GM21529 (cell line): ENCODE results near the gene RHBDD1.

ENCODE experiments used
- ATAC-seq: cut with Tn5 transposase; IDR thresholded peaks from one replicate; pipeline ENCODE4 v1.9.1; 2021; ENCODE audit not compliant: unreplicated experiment

Gene RHBDD1

DNA sequence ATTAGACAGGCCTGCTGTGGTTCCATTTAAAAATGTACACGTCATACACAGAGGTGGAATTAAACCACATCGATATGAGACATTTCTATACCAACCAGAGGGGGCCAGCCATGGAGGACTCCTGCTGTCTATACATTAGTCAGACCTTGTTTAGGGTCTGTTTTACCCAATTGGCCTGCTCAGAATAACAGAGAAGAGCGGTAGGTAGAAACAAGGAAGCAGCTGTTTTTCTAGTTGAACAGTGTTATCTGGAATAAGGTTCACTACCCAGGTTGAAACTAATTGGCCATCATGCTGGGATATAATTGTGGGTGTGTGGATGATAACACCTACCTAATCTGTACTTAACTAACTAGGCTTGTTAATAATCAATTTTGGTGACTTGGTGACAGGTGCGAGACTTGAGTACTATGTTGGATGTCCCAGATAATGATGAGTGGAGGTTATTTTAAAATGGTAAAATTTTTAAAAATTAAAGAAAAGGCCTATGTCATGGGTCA lies 47.5 kb downstream of the RHBDD1 start:
- ATAC-seq, result no peak

DNA sequence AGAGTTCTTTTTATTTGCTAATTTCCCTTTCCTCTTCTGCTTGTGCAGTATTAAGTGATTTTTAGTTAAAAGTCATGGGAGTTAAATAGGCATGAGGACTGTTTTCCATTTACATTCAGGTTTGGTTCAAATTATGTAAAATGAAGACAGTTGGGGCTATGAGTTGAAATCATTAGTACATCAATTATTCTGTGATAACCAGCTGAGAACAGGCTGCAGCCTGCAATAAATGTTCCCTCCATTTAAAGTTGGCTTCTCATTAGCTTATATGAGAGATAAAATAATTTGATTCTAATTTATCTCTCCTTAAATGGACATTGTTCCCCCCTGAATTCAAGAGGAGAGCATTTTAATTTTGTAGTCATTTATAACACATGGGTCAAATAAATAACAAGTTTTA lies 48.3 kb downstream of the RHBDD1 start:
- no peak for ATAC-seq

DNA sequence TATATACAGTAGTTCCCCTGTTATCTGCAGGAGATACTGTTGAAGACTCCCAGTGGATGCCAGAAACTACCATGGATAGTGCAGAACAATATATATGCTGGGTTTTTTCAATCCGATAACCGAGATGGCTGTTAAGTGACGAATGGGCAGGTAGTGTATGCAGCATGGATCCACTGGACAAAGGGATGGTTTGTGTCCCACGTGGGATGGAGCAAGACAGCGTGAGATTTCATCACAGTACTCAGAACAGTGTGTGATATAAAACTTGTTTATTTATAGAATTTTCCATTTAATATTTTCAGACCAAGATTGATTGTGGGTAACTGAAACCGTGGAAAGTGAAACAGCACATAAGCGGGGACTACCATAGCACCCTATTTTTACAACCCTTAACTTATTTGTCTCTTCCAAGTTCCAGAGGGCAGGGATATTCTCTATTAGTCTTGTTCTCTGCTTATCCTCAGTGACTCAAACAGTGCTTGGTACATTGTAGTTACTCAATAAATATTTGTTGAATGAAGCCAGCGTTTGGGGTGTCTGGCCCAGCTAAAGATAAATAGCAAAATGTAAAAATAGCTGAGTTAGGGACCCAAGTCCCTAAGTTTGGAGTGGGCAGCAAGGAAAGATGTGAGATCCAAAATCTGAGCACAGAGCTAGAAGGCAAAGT lies 50.0 kb downstream of the RHBDD1 start:
- no peak for ATAC-seq

DNA sequence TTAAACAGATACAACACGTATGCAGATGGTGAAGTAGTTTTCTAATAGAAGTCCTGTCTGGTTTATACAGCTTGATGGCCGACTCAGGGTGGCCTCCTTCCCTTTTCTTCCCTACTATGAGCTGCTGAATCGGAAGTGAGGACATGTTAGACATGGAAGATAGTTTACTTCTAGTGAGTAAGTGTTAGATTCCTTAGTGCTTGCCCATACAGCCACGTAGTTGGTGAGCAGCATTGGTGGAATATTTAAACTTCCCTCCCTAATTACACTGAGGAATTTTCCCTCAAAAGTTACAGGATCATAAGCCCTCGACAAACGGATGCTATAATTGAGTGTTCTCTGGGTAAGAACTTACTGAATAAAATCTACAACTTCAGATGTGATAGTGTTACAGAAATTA lies 52.1 kb downstream of the RHBDD1 start:
- no peak for ATAC-seq

DNA sequence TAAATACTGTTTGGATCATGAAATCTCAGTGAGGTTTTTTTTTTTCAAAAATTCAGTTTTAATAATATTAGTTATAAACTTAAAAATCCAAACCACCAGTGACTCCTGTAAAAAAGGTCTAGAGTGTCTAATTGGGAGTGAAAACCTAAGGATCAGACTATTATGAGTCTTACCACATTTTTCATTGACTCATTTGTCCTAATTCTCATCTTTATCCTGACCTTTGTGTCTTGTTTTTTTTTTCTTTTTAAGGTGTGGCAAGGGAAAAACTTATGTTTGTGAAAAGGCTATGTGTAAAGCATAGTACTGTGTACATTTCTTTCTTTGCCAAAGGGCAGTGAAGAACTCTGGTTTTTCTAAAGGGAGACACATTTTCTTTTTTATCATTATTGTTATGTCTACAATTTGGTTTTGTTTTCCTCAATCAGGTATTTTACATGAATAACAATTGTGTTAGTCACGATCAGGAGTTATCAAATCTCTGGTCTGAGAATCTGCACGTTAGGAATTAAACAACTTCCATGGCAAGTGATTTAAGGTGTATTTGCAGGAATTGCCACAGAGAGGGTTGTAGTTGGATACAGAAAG lies 52.6 kb downstream of the RHBDD1 start:
- ATAC-seq, result no peak

DNA sequence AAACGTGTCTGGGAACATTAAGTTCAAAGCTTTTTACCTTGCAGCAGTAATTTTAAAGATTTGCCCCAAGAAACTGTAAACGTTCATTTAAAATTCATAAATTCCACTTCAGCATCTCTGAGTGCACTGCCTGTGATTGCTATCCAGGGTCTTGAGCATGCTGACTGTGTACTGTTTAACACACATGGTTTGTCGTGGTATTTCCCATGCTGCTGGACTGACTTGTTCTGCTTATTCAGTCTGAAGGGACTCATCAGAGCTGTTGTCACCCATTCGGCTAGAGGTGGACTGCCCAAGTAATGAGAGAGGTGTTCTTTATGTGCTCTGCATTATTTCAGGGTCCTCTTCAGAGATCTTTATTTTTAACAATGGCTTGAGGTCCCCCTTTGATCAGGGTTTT lies 53.1 kb downstream of the RHBDD1 start:
- no peak for ATAC-seq

DNA sequence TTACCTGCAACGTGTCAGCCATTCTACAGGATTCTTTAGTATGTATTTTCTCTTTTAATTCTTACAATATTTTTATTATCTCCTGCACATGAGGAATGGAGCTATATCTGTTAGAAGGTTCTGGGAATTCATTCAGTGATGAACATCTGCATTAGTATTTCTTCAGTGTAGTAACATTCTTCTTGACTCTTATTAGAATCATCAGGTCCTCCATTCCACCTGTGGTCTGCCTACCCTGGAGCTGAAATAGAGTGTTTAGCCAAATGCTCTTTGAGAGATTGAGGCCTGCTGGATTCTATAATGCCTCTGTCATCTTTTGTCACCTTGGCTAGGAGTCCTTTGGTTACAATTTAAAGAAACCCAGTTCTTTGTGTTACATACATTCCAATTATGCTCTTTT lies 54.4 kb downstream of the RHBDD1 start:
- ATAC-seq, result no peak

DNA sequence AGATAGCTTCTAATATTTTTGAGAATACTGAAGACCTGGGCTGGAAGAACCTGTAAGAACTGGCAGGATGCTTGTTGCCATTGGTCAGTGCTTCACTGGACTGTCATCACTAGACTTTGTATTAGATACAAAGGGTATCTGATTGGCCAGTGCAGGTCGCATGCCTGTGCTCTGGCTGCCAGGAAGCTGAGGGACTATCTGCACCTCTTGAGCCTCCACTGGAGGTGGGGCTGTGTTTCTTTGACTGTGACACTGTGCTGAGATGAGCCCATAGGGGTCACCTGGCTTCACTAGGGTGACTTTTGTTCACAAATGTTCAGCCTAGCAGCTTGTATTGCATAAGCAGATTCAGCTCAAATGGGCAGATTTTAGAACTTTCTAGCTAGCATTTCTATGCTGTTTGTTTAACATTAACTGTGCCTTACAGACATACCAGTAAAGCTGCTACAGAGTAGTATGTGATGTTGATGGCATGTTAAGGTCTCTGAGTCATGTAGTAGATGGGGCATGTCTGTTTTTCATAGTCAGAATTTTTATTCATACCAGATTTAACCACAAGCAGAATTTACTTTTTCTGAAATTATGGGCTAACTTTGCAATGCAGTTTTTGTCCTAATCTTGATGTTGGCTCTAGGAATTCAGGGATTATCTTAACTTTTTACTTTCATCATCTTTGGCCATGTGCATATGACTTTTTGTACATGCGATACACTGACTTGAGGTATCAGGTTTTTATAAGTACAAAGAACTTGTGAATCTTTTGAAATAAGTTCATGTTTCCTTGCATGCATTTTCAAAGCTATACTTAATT lies 56.1 kb downstream of the RHBDD1 start:
- no peak for ATAC-seq

DNA sequence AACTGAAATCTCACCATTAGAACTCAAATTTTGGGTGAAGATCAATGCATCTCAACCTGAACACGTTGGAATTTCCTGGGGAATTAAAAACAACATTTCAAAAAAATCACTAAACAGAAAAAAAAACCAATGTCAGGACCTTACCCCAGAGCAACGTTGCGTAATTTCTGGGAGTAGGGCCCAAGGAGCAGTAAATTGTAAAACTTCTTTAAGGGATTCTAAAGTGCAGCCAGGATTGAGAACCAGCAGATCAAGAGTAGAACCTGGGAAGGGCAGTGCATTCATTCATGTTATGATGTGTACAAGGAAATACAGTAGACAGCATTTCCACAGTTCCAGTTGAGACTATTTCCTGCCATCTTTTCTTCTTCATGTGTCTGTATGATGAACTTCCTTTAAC lies 56.9 kb downstream of the RHBDD1 start:
- ATAC-seq, result no peak

DNA sequence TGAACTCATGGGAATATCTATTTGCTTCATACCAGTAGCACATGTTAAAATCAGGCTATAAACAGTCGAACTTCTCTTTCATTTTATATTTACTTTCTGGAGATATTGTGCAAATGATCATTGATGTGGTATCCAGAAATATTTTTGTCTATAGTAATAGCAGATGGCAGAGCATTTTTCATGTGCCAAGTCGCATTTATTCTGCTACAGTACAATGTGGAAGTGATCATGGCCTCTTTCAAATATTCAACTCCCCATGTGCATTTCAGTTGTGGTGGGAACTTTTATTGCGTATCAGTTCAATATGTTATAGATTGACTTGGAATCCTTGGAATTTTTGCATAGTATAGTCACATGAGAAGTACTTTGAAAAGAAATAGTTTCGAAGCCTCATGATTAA lies 57.4 kb downstream of the RHBDD1 start:
- ATAC-seq, result no peak

DNA sequence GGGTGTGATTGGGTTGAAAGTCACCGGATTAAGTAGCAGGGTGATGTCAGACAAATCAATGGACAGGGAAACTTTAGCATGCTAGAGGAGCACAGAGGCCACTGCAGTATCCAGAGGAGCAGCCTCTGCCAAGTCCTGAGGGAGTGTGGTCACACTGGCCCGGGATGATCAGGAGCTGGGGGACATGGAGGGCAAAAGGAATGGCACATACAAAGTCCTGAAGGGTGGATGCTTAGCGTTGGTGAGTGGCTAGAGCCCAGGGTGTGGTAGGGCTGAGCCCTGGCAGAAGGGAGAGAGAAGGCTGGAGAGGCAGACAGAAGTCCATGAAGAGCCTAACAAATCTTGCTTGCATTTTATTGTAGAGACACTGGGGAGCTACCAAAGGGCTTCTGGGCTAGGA lies 58.9 kb downstream of the RHBDD1 start:
- no peak for ATAC-seq

DNA sequence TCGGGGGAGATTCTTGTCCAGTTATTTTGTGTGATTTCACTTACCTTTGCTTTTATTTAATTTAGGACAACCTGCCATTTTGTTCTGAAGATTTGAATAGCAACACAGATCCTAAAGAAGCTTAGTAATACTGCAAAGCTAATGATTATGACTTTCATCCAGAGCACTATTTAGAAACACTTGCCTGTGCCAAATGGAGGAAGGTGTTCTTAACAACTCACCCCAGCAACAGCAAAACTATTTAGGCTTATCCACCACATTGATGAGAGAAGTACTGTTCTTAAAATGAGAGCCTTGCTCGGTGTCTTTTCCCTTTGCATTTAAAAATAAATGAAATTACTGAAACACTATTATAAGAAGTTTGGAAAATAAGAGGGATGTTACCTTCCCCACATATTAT lies 59.7 kb downstream of the RHBDD1 start:
- ATAC-seq, result no peak

DNA sequence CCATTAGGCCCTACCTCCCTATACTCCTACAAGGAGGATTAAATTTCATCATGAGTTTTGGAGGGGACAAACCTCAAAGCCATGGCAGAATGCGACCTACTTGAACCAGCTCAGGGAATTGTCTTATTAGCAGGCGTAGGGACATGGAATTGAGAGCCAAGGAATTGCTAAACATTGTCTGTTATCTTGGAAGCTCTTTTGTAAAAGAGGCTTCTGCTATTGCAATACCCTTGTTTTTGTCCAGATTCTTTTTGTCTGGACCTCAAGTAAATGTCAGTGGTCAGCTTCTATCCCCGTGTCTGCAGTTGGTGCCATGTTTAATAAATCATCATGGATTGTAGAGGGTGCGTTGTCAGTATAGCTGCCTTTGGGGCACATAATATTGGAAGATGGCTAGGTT lies 62.3 kb downstream of the RHBDD1 start:
- ATAC-seq, result no peak

DNA sequence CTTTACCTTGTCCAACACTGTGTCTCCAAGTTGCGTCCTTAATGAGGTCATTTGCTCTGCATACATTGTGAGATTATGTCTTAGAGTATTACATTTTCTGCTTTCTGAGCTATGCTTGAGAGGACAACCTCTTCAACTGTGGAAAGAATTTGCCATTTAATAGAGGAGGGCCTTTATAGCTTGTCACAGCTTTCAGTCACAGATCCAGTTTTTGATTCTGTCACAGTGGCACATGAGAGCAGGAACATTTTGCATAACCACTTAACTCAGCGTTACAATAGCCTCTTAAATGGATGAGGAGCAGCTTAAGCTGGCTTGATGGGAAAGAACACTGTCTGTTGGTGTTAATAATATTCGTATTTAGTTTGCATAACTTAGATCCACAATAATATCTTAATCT lies 63.0 kb downstream of the RHBDD1 start:
- ATAC-seq, result no peak

DNA sequence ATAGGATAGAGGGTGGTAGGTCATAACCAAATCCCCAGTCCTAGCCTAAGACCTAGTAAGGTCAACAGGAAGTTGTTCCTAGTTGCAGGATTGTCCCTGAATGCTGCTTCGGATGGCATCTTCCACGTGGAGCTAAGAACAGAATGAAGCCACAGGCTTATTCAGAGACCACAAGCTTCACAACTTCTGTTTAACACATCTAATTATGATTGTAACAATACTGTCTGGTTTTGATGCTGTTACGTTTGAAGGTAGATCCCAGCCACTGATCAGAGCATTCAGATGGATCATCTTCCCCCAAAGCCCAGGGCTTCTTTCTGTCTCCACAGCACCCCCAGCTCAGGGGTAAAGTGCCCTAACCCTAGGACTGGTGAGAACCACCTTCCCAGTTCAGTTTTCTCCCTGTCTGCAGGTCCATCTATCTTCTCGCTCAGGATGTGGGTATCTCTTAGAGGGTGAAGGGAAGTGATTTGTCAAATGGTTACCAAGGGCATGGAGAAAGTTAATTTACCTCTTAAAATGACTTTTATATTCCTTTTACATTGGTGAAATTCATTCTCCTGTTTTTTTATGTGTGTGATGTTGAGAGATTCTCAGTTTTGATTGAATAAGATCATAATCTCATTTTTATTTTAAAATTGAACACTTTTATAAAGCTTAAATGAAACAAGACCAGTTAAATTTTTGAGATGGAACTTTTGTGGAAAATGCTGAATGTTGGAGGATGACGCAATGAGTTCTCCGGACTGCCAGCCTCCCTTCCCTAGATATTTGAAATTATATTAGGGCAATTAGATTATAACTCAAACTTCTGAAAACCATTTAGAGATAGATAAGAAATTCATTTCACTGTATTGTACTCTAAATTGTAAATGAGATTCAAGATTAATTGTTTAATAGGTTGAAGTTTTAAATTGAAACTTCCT lies 66.5 kb downstream of the RHBDD1 start:
- ATAC-seq, result no peak

DNA sequence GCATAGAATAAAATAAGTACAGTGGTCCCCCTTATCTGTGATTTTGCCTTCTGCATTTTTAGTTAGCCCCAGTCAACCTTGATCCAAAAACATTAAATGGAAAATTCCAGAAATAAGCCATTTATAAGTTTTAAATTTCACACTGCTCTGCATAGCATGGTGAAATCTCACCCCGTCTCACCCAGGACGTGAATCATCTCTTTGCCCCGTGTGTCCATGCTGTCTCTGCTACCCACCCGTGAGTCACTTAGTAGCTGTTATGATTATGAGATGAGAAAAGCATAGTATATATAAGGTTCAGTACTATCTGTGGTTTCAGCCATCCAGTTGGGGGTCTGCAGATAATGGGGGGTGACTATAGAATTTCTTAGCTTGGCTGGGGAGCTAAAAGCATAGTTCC lies 67.3 kb downstream of the RHBDD1 start:
- no peak for ATAC-seq

DNA sequence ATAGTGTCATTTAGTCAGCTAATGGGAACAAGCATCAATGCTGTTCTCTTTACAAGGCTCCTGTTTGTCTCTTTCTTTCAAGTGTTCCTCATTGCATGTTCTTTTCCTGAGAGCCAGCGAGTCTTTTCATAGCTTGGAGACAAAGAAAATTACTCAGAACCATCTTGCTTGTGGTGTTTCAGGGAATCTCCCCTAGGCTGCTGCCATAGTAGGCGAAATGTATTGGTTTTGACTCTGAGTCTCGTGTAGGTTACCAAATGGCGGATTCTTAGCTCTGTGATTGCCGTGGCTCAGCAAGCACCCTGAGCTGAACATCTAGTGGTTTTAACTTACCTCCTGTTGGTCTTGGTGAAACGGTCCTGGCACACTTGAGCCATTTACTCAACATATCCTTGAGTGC lies 68.7 kb downstream of the RHBDD1 start:
- ATAC-seq, result peak; percentile 50

DNA sequence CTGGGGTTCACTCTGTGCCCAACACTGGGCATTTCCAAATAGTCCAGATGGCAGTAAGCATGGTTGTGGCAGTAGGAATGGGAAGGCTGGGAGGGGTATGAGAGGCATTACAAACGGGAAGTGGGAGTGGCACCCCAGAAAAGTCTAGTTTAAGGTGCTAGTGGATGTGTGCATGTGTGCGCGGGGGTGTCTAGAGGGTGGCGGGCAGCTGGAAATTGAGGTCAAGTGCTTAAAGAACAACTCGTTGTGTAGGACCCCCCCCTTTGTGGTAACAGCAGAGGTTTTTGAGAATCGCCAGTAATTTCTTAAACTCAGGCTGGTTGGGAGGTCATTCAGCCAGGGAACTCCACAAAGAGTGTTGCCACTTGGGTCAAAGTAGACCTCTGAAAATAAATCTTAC lies 69.9 kb downstream of the RHBDD1 start:
- peak; percentile 23 for ATAC-seq

DNA sequence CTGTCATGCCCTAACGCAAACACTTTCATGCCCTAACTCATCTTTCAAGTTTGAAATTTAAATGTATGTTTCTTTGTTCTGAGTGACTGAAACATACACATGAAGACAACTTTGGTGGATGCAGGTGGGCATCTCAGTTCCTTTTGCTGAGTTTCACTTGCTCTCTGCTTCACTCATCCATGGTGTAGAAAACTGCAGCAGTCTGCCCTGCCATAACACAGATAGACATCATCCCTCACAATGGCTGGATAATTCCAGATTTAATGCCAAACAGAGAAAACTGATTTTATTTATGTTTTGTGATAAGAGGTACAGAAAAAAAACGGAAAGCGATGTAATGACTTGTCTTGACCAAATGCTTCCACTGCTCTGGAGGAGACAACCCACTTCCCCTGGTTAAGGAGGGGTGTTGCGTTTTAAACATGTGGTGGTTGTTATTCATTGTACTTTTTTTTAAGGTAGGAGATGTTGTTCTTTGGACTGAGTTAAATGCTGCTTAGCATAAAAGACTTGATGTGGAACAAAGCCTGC lies 70.4 kb downstream of the RHBDD1 start:
- peak; percentile 82 for ATAC-seq

DNA sequence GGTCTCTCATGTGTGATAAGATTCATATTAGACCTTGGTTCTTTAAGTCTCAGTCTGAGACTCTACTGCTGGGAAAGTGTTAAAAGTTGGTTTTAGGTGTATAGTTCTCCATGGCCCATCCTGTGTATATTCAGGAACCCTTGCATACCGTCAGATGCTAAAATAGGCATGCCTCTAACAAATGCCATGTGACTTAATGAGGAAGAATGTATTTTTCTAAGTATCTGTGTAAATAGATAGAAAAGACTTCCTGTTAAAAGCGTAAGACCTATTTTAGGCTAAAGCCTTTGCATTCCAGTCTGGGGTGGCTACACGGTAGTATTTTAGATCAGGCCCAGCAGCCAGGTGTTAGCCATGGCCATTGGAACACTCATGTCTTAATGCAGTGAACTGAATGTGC lies 73.3 kb downstream of the RHBDD1 start:
- no peak for ATAC-seq

DNA sequence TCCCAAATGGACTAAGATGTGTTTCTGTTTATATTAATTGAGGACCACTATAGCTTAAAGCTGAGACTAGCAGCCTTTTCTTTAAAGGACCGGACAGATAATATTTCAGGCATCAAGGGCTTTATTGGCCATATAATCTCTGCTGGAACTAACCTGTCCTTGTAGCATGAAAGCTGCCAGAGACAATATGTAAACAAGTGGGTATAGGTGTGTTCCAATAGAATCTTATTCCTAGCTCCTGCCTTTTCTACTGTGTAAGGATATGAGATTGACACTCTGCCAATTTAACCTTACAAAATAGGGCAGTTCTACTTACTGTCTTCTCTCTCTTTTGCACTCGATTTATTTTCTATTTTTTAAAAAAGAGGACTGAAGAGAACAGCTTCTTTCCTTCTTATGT lies 74.0 kb downstream of the RHBDD1 start:
- no peak for ATAC-seq
